Lung (tissue), 12 donors: Measurements from ENCODE around the gene EDN2. TPM values are rescaled to one million over a fixed set of nuclear protein-coding genes. Genes with fewer than 3 reads are reported as not detected.

Source experiments
- ATAC-seq: fragments of 200-7000 bp; cut with Tn5 transposase; one replicate; pipeline ENCODE4 v1.9.1; 2020; ENCODE audit warnings: moderate number of reproducible peaks; ENCODE audit not compliant: insufficient read depth, low FRiP score
- DNase-seq, 3 donors: peaks; one replicate each; pipeline ENCODE4 v3.0.0-alpha.2; 2013 to 2017
- H3K27ac ChIP-seq, 2 donors: one replicate each; pipeline ENCODE4 v1.5.1; 2013; ENCODE audit warnings: mild to moderate bottlenecking in 2 of 2, moderate library complexity in 2 of 2, control low read depth in 1 of 2, inconsistent platforms in 1 of 2, low read depth in 1 of 2, low read length in 1 of 2
- H3K27me3 ChIP-seq, 3 donors: one replicate each; pipeline ENCODE4 v1.5.1; 2013; ENCODE audit warnings: low read length in 2 of 3; ENCODE audit not compliant: control insufficient read depth in 3 of 3, insufficient read depth in 3 of 3
- H3K36me3 ChIP-seq, 4 donors: one replicate each; pipeline ENCODE4 v1.5.1; 2013; ENCODE audit warnings: low read length in 4 of 4, mild to moderate bottlenecking in 1 of 4, moderate library complexity in 1 of 4; ENCODE audit not compliant: control insufficient read depth in 4 of 4, insufficient read depth in 4 of 4
- H3K4me1 ChIP-seq, 5 donors: one replicate each; pipeline ENCODE4 v1.5.1; 2013; ENCODE audit warnings: low read length in 5 of 5, mild to moderate bottlenecking in 2 of 5, moderate library complexity in 1 of 5; ENCODE audit not compliant: control insufficient read depth in 5 of 5, insufficient read depth in 5 of 5
- H3K4me3 ChIP-seq: one replicate; pipeline ENCODE4 v1.5.1; 2013; ENCODE audit warnings: mild to moderate bottlenecking, control low read depth, moderate library complexity
- H3K9ac ChIP-seq, 2 donors: one replicate each; pipeline ENCODE4 v1.5.1; 2013; ENCODE audit warnings: low read length in 2 of 2, control low read depth in 1 of 2; ENCODE audit not compliant: insufficient read depth in 1 of 2
- H3K9me3 ChIP-seq, 4 donors: one replicate each; pipeline ENCODE4 v1.5.1; 2013; ENCODE audit warnings: low read length in 3 of 4, mild to moderate bottlenecking in 1 of 4, moderate library complexity in 1 of 4; ENCODE audit not compliant: control insufficient read depth in 4 of 4, insufficient read depth in 3 of 4
- WGBS, 2 donors: extraction: QIAGEN DNeasy Blood & Tissue Kit; methylation state at CpG; one replicate each; pipeline ENCODE4 v1.1.7; 2013; 5-methylcytosine and 5-hydroxymethylcytosine counted together
- polyA plus RNA-seq, 2 donors: library from polyadenylated mRNA; stranded (reverse); fragments of 200-250 nt; gene quantifications; one replicate each; pipeline ENCODE4 v1.2.1, GENCODE V29; 2013
- total RNA-seq, 2 donors: library from RNA; depleted of rRNA in 1 of 2; stranded (reverse); fragments of >200 nt in 1 of 2; gene quantifications; one replicate each; pipeline ENCODE4 v1.2.1, GENCODE V29; 2014 to 2021
- TF ChIP-seq, protein P1 (sequence below): IDR thresholded peaks from 2 replicates; pipeline ENCODE4 v1.5.1; 2012; ENCODE audit warnings: mild to moderate bottlenecking; ENCODE audit errors: control extremely low read depth, extremely low read depth
- donor health status: control.
- donor health status: control.
- donor health status: Bipolar disorder and iron deficiency.
- donor health status: healthy.
- donor health status: DM: yes; HTN: yes; CAD: no.

Gene EDN2
- total and polyA plus RNA-seq, 4 donors = 0.85 to 15.2 (median 2.4) TPM

DNA sequence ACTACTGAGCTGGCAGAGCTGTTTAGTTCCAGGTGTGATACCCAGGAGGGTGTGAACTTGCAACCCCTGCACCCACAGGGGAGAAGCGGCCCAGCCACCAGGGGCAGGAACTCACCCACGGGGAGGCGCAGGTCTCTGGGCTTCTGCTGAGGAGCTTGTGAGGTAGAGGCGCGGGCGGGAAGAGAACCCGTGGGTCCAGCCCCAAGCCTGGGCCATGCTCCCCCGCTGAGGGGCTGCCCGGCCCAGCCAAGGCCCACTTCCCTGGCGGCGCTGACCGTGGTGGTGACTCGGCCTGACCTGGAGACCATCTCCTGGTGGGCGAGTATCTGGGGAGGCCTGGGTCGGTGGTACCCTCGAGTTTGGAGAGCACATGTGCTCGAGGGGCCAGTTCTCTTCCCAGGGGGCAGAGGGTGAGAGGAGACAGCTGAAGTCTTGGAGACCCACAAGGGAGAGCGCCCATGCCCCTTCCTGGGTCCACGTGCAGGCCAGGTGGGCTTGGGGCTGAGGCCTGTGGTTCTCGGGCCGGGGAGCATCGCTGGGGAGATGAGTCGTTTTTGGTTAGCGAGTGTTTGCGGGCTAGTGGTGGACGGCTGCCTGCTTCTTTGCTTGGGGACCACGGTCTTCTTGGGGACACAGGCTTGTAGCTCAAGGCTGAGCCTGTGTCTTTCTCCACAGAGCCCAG lies 28.4 kb upstream of the EDN2 start:
- Histone ChIP-seq H3K9me3 (no peaks in the 10 kb centered on the region), H3K27me3 (no peaks in the 10 kb centered on the region), H3K9ac (no peak overlapping the region), H3K36me3 (peaks cover 0 to 9% (median 1%) of the 10 kb centered on the region in 4 donors), H3K27ac (no peak overlapping the region), H3K4me1 (peaks cover 0 to 28% (median 6%) of the 10 kb centered on the region in 5 donors), H3K4me3 (no peak overlapping the region)
- ATAC-seq (no peak), DNase-seq (no peak)
- 92 to 96% methylated on average over 26 to 27 of the region's 27 CpGs for WGBS, 2 donors
- TF ChIP-seq, protein P1, sequence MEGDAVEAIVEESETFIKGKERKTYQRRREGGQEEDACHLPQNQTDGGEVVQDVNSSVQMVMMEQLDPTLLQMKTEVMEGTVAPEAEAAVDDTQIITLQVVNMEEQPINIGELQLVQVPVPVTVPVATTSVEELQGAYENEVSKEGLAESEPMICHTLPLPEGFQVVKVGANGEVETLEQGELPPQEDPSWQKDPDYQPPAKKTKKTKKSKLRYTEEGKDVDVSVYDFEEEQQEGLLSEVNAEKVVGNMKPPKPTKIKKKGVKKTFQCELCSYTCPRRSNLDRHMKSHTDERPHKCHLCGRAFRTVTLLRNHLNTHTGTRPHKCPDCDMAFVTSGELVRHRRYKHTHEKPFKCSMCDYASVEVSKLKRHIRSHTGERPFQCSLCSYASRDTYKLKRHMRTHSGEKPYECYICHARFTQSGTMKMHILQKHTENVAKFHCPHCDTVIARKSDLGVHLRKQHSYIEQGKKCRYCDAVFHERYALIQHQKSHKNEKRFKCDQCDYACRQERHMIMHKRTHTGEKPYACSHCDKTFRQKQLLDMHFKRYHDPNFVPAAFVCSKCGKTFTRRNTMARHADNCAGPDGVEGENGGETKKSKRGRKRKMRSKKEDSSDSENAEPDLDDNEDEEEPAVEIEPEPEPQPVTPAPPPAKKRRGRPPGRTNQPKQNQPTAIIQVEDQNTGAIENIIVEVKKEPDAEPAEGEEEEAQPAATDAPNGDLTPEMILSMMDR = no peak

DNA sequence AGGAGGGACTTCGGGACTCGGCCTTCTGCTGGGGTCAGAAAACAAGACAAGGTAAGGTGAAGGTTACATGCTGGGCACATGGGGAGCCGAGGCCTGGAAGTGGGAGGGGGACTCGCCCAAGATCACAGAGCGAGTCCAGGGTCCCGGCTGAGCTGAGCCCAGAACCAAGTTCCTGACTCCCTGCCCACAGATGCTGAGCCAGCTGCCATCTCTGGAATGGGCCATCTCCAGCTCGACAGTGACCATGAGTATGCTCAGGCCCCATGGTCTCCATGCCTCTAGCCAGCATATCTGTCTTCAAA lies 26.7 kb upstream of the EDN2 start:
- Histone ChIP-seq H3K4me1 (peaks cover 0 to 23% (median 6%) of the 10 kb centered on the region in 5 donors), H3K9ac (no peak overlapping the region), H3K4me3 (no peak overlapping the region), H3K27me3 (no peaks in the 10 kb centered on the region), H3K36me3 (peaks cover 0 to 9% (median 1%) of the 10 kb centered on the region in 4 donors), H3K27ac (no peak overlapping the region), H3K9me3 (no peaks in the 10 kb centered on the region)
- DNase-seq (no peak), ATAC-seq (no peak)
- 95 to 99% methylated on average over 7 of the region's 7 CpGs for WGBS, 2 donors
- TF ChIP-seq, protein P1 = no peak

DNA sequence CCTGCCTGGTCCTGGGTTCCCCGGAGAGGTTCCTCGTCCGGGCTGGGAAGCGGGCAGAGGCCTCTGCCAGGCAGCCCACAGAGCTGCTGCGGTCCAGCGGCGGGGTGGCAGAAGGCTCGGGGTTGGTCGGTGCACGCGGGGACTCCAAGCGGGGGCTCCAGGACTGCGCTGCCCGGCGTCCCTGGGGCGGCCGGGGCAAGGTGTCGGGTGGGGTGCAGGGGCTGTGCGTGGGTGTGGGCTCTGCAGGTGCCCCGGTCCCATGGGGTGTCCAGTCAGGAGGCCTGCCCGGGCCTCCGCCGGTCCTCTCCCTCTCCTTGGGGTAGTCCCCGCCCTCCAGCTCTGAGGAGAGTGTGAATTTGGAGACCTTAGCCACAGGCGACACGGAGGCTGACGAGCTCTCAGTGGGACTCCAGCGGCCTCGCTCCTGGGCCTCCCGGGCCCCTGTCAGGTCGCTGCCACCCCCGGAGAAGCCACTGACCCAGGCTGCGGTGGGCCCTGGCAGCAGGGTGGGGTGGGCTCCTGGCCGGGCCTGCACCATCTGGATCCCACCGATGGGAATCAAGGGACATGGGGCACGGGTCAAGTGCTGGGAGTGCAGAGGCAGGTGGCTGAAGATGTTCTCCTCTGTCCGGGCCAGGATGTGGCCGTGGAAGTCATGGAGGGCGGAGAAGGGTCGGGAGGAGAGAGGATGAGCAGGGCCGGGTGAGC lies 26.2 kb upstream of the EDN2 start:
- no peaks in the 10 kb centered on the region for H3K9me3 ChIP-seq
- WGBS, 2 donors = 94 to 96% methylated on average over 41 of the region's 41 CpGs
- no peak overlapping the region for H3K4me3 ChIP-seq
- no peak for ATAC-seq
- peaks cover 0 to 9% (median 1%) of the 10 kb centered on the region in 4 donors for H3K36me3 ChIP-seq
- peaks cover 0 to 20% (median 5%) of the 10 kb centered on the region in 5 donors for H3K4me1 ChIP-seq
- H3K27ac ChIP-seq = no peak overlapping the region
- no peak for DNase-seq
- no peaks in the 10 kb centered on the region for H3K27me3 ChIP-seq
- no peak overlapping the region for H3K9ac ChIP-seq
- TF ChIP-seq, protein P1 = no peak
